Neuron (in vitro differentiated cells): Measurements from ENCODE around the gene AHSG.
"Not testable (repeated sequence)": the region's sequence is repeated elsewhere in the genome, so short reads cannot be mapped to it uniquely, and the experiment has no call there.

Experiments used
- H2AFZ ChIP-seq: one replicate; pipeline ENCODE4 v1.6.1; 2013; ENCODE audit warnings: low read depth, mild to moderate bottlenecking, inconsistent platforms, low read length, moderate library complexity
- H3K27me3 ChIP-seq: one replicate; pipeline ENCODE4 v1.6.1; 2013; ENCODE audit warnings: low read length; ENCODE audit not compliant: insufficient read depth
- H3K36me3 ChIP-seq: one replicate; pipeline ENCODE4 v1.6.1; 2013; ENCODE audit warnings: low read length; ENCODE audit not compliant: insufficient read depth
- H3K4me1 ChIP-seq: one replicate; pipeline ENCODE4 v1.6.1; 2013; ENCODE audit warnings: low read length; ENCODE audit not compliant: insufficient read depth
- H3K4me3 ChIP-seq: 2 replicates; pipeline ENCODE4 v1.5.1; 2013; ENCODE audit warnings: mild to moderate bottlenecking, low read length, moderate library complexity
- H3K9me3 ChIP-seq: one replicate; pipeline ENCODE4 v1.6.1; 2013; ENCODE audit warnings: low read length

Gene AHSG

DNA sequence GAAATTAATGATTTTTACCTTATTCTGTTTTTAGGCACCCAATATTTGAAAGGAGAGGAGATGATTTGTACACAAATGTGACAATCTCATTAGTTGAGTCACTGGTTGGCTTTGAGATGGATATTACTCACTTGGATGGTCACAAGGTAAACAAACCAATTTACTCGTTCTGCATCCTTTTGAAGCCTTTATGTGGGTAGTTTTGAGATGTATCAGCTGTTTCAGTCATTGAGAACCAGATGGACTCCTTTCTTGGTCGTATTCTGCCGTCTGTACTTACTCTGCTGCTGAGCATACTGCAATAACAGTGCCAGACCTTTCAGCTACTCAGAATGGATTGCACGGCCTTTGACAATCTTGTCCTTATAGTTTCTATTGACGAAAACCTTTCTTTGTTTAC, 29.0 kb upstream of the AHSG start:
- no peak overlapping the region for H2AFZ ChIP-seq
- no peak overlapping the region for H3K4me3 ChIP-seq
- H3K27me3 ChIP-seq: no peaks in the 10 kb centered on the region
- H3K9me3 ChIP-seq: no peaks in the 10 kb centered on the region
- peaks cover 66% of the 10 kb centered on the region for H3K36me3 ChIP-seq
- no peaks in the 10 kb centered on the region for H3K4me1 ChIP-seq

DNA sequence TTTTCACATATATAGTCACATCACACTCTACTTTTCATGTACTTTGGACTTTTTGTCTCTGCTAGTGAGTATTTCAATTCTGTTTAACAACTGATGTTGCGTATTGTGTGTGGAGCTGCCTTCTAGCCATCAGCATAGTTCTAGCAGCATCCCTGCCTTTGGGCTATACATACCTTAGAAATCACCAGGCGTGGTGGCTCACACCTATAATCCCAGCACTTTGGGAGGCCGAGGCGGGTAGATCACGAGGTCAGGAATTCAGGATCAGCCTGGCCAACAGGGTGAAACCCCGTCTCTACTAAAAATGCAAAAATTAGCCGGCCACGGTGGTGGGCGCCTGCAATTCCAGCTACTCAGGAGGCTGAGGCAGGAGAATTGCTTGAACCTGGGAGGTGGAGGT, 26.6 kb upstream of the AHSG start:
- H3K27me3 ChIP-seq, H3K9me3 ChIP-seq, H2AFZ ChIP-seq, H3K4me1 ChIP-seq, H3K4me3 ChIP-seq: not testable (repeated sequence)
- peaks cover 46% of the 10 kb centered on the region for H3K36me3 ChIP-seq

DNA sequence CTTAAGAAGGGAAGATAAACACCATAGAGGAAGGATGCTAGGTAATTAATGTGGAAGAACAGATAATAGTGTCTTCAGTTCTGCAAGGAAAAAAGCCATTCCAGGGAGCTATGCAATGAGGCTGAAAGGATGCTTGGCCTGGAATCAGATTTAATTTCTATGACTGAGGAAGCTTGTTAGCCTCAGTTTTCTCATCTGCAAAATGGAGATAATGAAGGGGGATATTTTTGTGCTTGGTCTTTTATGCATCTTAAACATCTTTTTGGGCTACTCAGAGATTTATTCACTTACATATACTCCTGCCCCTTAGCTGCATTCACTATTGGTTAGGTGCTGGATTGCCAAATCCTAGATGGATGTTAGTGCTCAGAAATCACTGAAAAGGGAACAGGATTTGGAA, 25.7 kb upstream of the AHSG start:
- H2AFZ ChIP-seq: no peak overlapping the region
- peaks cover 39% of the 10 kb centered on the region for H3K36me3 ChIP-seq
- H3K9me3 ChIP-seq: no peaks in the 10 kb centered on the region
- H3K4me3 ChIP-seq: no peak overlapping the region
- no peaks in the 10 kb centered on the region for H3K4me1 ChIP-seq
- H3K27me3 ChIP-seq: no peaks in the 10 kb centered on the region

DNA sequence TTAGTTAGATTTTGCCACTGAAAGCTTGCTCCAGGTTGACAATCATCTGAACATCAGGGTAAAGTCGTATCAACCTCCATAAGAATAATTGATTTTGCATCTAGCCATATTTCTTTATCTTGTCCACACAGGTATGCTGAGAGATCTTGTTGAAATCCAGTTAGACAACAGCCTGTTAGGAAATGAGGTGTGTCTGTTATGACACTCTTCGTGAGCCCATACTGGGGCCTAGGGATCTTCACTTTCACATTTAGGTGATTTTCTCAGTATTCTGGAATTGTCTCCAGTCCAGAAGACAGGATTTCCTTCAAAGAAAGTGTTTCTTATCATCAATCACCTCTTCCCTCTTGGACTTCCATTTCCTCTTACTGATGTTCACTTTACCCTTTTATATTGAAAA, 24.2 kb upstream of the AHSG start:
- no peaks in the 10 kb centered on the region for H3K9me3 ChIP-seq
- peaks cover 27% of the 10 kb centered on the region for H3K36me3 ChIP-seq
- no peak overlapping the region for H3K4me3 ChIP-seq
- no peaks in the 10 kb centered on the region for H3K27me3 ChIP-seq
- H2AFZ ChIP-seq: no peak overlapping the region
- no peaks in the 10 kb centered on the region for H3K4me1 ChIP-seq

DNA sequence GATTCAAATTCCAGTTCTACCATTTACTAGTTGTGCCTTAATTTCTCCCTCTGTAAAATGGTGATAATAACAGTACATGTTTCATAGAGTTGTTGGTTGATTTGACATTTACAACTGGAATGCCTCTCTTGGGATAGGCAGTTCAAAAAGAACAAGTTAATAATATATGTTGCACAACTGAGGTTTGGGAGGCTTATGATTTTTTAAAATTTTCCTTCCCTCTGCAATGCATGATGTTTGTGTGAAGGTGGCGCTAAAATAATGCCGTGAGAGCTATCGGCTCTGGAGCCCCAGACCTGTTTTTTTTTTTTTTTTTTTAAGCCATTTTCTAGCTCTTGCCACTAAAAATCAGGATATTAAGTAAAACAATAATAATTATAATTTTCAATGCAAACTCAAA, 23.7 kb upstream of the AHSG start:
- no peaks in the 10 kb centered on the region for H3K27me3 ChIP-seq
- peaks cover 22% of the 10 kb centered on the region for H3K36me3 ChIP-seq
- no peaks in the 10 kb centered on the region for H3K4me1 ChIP-seq
- H2AFZ ChIP-seq: no peak overlapping the region
- no peaks in the 10 kb centered on the region for H3K9me3 ChIP-seq
- no peak overlapping the region for H3K4me3 ChIP-seq

DNA sequence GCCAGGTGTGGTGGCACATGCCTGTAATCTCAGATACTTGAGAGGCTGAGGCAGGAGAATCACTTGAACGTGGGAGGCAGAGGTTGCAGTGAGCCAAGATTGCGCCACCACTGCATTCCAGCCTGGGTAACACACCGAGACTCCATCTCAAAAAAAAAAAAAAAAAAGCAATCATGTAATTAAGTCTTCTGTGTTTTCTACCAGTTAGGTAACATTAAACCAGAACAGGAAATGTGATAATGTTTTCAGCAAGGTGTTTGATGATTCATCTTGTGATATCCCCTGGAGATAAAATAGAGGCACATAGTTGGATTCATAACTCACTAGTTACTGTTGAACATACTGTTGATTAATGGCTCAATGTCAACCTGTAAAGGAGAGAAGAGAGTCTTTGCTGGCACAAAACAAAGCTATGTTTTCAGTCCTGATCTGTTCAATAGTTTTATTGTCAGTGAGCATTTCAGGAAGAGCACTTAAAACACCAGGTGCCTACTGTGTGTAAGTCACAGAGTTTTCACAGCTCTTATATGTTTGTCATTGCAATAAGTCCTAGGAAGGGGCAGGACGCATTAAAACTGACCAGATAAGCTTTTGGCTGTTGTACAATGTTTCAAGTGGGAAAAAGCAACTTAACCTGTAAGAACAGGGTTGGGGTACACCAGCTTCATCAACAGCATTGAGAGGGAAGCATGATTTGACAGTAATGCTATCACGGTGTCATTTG, 22.8 kb upstream of the AHSG start:
- no peak overlapping the region for H3K4me3 ChIP-seq
- no peaks in the 10 kb centered on the region for H3K4me1 ChIP-seq
- no peaks in the 10 kb centered on the region for H3K27me3 ChIP-seq
- H3K36me3 ChIP-seq: peaks cover 13% of the 10 kb centered on the region
- no peaks in the 10 kb centered on the region for H3K9me3 ChIP-seq
- no peak overlapping the region for H2AFZ ChIP-seq

DNA sequence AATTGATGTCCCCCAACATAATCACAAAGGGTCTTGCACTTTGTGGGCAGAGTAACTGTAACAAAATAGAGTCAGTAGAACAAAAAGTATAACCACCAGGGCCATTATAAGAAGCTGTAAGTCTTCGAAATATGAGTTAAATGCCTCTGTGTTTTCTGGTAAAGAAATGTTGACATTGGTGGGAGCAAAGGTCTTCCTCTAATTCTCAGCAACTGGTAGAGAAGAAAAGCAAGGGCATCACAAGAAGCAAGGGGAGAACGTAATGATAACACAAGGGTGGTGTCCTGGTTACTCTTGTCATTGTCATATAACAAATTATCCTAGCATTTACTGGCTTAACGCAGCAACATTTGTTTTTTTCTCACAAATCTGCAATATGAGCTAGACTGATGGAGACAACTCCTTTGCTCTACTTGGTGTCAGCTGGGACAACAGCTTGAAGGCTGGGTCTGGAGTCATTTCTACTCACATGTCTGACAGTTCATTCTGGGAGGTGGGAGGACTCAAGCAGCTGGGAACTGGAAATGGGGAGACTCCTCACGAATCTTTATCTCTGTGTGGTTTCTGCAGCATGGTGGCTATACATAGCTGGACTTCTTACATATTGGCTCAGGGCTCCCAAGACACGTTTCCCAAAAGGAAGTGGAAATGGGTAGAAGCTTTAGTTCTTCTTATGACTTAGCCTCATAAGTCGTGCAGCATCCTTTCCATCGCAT, 22.1 kb upstream of the AHSG start:
- Histone ChIP-seq H3K4me1 (no peaks in the 10 kb centered on the region), H2AFZ (no peak overlapping the region), H3K4me3 (no peak overlapping the region), H3K9me3 (no peaks in the 10 kb centered on the region), H3K36me3 (peaks cover 6% of the 10 kb centered on the region), H3K27me3 (no peaks in the 10 kb centered on the region)

DNA sequence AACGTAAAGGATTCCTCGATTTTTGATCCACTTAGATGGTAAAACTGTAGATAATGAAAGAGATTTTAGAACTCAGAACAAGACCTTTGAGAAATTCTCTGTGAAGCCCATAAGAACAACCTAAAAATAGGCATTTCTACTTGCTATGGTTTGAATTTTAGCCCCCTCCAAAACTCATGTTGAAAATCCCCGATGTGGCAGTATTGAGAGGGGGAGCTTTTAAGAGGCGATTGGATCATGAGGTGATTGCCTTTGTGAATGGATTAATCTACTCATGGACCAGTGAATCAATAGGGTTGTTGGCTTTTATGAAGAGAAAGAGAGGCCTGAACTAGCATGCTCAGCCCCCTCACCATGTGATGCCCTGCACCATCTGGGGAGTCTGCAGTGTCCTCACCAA, 20.2 kb upstream of the AHSG start:
- Histone ChIP-seq H3K4me1 (no peaks in the 10 kb centered on the region), H3K36me3 (no peaks in the 10 kb centered on the region), H3K9me3 (no peaks in the 10 kb centered on the region), H2AFZ (no peak overlapping the region), H3K4me3 (no peak overlapping the region), H3K27me3 (no peaks in the 10 kb centered on the region)

DNA sequence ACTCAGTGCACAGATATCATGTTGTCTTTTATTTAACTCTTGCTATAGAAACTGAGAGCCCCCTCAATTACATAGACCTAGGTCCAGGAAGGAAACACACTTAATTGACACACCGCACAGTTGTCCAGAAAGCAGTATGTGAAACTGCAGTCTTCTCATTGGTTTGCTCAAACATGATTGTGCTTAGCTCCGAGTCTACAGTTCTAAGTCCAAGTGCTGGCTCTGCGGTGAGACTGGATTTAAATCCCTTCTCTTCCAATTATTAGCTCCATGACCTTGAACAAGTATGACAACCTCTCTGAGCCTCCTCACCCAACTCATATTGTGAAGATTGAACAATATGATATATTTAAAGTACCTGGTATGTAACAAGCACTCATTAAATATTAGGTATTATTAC, 19.0 kb upstream of the AHSG start:
- no peaks in the 10 kb centered on the region for H3K9me3 ChIP-seq
- no peak overlapping the region for H2AFZ ChIP-seq
- H3K4me3 ChIP-seq: no peak overlapping the region
- no peaks in the 10 kb centered on the region for H3K4me1 ChIP-seq
- no peaks in the 10 kb centered on the region for H3K27me3 ChIP-seq
- H3K36me3 ChIP-seq: no peaks in the 10 kb centered on the region

DNA sequence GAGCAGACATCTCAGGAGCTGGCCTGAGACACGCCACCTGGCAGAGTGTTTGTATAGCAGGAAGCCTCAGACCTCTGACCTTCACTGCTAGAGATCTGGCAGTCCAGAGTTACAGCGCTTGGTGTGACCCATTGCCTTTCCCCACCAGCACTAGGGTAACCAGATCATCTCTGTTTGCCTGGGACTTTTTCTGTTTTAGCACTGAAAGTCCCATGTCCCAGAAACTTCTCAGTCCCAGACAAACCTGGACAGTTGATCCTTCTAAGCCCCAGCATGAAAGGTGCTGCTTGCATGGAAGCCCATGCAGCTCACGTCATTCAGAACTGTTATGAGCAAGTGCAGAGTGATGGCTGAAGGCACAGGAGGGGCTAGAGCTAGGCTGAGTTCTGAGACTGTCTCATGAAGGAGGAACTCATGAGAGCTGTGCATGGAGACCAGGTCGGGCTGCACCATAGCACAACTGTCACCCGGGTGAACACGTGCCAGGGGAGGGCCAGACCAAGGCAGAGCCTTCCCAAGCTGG, 18.2 kb upstream of the AHSG start:
- Histone ChIP-seq H3K4me3 (no peak overlapping the region), H3K9me3 (no peaks in the 10 kb centered on the region), H3K27me3 (no peaks in the 10 kb centered on the region), H3K4me1 (no peaks in the 10 kb centered on the region), H3K36me3 (no peaks in the 10 kb centered on the region), H2AFZ (no peak overlapping the region)

DNA sequence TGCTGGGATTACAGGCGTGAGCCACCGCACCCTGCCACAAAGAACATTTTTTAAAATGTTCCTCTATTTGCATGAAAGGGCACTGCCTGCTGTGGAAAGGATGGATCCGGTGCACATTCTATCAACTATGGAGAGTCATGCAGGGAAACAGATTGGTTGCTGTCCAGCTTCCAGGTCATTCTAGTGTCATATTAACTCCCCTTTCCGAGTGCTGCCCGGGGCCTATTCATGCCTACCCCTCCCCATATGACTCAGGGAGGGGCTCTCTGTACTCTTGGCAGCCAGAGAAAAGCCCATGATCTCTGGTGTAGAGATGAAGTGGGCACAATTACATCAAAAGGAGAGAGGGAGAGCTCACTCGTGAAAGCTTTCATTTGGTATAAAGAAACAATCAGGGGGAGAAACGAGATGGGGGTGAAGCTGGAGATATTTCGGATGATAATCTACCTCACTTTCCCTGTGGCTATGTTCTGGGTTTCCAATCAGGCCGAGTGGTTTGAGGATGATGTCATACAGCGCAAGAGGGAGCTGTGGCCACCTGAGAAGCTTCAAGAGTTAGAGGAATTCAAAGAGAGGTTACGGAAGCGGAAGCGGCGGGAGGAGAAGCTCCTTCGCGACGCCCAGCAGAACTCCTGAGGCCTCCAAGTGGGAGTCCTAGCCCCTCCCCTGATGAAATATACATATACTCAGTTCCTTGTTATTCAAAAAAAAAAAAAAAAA, 16.1 kb upstream of the AHSG start:
- no peaks in the 10 kb centered on the region for H3K9me3 ChIP-seq
- no peak overlapping the region for H3K4me3 ChIP-seq
- no peaks in the 10 kb centered on the region for H3K4me1 ChIP-seq
- H3K36me3 ChIP-seq: no peaks in the 10 kb centered on the region
- H2AFZ ChIP-seq: no peak overlapping the region
- H3K27me3 ChIP-seq: no peaks in the 10 kb centered on the region

DNA sequence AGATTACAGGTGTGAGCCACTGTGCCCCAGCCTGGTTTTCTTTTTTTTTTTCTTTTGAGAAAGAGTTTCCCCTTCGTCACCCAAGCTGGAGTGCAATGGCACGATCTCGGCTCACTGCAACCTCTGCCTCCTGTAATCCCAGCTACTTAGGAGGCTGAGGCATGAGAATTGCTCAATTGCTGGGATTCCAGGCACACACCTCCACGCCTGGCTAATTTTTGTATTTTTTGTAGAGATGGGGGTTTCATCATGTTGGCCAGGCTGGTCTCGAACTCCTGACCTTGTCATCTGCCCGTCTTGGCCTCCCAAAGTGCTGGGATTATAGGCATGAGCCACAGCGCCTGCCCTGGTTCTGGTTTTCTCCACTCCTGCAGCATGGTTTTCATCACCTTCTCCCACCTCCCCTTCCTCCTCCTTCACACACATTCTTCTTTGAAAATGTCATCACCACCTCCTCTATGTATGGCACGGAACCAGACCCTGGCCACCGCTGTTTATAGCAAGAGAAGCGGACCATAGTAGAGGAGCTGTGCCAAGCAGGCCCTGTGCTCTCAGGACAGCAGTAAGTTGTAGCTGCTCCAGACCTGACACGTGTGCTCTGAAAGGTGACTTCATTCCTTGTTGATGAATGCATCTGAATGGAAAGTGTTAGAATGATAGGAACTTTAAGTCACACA, 14.6 kb upstream of the AHSG start:
- no peak overlapping the region for H2AFZ ChIP-seq
- H3K27me3 ChIP-seq: no peaks in the 10 kb centered on the region
- H3K36me3 ChIP-seq: no peaks in the 10 kb centered on the region
- no peaks in the 10 kb centered on the region for H3K9me3 ChIP-seq
- no peaks in the 10 kb centered on the region for H3K4me1 ChIP-seq
- no peak overlapping the region for H3K4me3 ChIP-seq

DNA sequence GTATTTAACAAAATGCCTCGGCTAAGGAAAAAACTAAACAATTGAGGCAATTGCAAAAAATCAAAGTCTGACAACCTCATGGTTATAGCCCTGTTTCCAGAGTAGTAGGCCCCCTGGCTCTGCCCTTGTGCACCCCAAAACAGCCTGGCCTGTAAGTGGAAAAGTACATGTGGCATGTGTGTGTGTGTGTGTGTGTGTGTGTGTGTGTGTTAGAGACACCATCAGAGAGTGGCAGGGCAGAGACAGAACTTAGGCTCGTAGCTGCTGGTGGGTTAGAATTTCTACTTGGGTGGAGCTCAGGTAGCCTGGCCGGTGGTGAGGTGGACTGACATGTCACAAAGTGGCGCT, 14.1 kb upstream of the AHSG start:
- Histone ChIP-seq H2AFZ (no peak overlapping the region), H3K4me3 (no peak overlapping the region), H3K9me3 (no peaks in the 10 kb centered on the region), H3K36me3 (no peaks in the 10 kb centered on the region), H3K27me3 (no peaks in the 10 kb centered on the region), H3K4me1 (no peaks in the 10 kb centered on the region)
